Measurements from ENCODE around the gene CCNYL1. TPM values are rescaled to one million over a fixed set of nuclear protein-coding genes. Genes with fewer than 3 reads are reported as not detected.

Gene CCNYL1
- total RNA-seq, 1 donor from 2014 or later = 11.9 TPM

DNA sequence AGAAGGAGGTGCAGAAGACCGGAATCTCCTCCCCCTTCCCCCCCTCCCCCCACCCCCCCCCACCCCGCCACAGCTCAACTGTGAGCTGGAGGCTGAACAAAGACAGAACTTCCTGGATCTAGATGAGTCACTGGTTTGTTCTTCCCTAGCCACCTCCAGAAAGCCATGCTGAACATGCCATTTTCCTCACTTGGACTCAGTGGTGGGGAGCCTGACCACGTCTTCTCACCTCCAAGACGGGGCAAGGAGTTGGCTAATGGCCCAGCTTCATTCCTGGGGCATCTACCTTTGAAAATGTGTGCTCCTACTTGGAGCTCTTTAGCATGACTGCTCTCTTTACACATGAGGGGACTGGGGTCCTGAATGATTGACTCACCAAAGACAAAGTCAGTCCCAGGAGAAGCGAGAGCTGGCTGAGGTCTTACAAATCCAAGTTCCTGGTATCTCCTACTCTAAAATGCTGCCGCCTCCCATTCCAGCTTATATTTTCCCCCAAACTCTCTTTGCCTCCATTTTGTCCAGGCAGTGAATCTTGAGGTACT is 80.9 kb downstream of the CCNYL1 start:
- Mint-ChIP-seq H3K36me3 (no peaks in the 10 kb centered on the region), H3K27me3 (ENCODE audit: low read depth) (no peaks in the 10 kb centered on the region), H3K27ac (no peak overlapping the region), H3K4me1 (peaks cover 10% of the 10 kb centered on the region), H3K4me3 (no peak overlapping the region), H3K9me3 (no peaks in the 10 kb centered on the region)
- TF ChIP-seq, protein P1, sequence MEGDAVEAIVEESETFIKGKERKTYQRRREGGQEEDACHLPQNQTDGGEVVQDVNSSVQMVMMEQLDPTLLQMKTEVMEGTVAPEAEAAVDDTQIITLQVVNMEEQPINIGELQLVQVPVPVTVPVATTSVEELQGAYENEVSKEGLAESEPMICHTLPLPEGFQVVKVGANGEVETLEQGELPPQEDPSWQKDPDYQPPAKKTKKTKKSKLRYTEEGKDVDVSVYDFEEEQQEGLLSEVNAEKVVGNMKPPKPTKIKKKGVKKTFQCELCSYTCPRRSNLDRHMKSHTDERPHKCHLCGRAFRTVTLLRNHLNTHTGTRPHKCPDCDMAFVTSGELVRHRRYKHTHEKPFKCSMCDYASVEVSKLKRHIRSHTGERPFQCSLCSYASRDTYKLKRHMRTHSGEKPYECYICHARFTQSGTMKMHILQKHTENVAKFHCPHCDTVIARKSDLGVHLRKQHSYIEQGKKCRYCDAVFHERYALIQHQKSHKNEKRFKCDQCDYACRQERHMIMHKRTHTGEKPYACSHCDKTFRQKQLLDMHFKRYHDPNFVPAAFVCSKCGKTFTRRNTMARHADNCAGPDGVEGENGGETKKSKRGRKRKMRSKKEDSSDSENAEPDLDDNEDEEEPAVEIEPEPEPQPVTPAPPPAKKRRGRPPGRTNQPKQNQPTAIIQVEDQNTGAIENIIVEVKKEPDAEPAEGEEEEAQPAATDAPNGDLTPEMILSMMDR (IDR thresholded peaks at IDR 0.05; ENCODE audit: unreplicated experiment) = no peak
- DNase-seq (ENCODE audit: low spot score in 2 of 2, unreplicated experiment in 2 of 2) = no peak

DNA sequence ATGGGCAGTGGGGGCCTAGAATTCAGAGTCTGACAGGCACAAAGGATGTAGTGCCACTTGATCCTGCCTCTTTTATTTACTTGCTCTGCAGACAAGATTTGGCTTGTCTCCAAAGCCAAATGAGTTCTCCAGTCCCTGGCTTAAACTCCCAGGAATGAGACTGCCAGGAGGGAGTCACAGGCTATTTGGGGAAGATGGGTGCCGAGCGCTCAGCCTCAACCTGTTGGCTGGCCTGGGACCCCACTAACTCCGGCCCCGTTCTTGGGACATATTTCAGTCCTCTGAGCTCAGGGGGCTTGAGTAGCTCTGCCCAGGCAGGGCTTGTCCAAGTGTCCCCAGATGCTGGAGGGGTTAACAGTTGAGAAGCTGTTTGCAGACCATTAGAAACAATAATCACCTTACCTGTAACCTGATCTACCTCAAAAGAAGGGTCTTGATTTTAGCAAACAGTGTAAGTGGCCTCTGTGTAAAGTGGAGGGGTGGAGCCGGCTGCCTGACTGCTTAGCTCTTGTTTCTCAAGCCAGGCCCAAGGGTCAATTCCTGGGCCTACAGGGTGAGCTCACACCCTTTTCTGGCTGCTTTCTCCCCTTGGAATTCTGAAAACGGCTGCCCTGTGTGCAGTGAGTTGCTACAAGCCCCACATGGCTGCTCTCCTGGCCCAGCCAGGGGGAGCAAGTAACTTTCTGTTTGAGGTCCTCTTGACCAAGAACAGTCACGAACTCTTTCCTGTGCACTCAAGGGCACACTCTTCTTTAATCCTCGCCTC is 85.3 kb downstream of the CCNYL1 start:
- TF ChIP-seq, protein P1 (IDR thresholded peaks at IDR 0.05; ENCODE audit: unreplicated experiment) = no peak
- H3K4me3 Mint-ChIP-seq = no peak overlapping the region
- H3K27me3 Mint-ChIP-seq (ENCODE audit: low read depth) = no peaks in the 10 kb centered on the region
- H3K9me3 Mint-ChIP-seq = no peaks in the 10 kb centered on the region
- peaks cover 11% of the 10 kb centered on the region for H3K4me1 Mint-ChIP-seq
- no peak for DNase-seq (ENCODE audit: low spot score in 2 of 2, unreplicated experiment in 2 of 2)
- H3K36me3 Mint-ChIP-seq = no peaks in the 10 kb centered on the region
- H3K27ac Mint-ChIP-seq = peak overlapping the region; percentile 75

DNA sequence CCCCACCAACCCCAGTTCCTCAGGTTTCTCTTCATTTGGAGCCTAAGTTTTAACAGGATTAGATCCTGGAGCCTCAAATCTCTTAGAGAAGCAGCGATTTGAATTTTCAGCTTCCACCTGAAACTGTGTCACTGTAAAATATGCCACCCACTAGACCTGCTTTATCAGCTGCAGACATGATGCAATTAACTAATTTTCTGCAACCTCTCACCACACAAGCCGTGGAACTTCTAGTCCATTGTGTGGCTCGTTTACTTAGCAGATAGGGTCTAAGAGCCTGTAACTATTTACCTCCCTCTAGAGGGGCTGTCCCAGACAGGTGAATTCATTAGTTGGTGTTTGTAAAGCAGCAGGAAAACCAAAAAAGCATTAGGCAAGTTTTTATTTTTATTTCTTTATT is 89.8 kb downstream of the CCNYL1 start:
- Mint-ChIP-seq H3K27me3 (ENCODE audit: low read depth) (no peaks in the 10 kb centered on the region), H3K27ac (no peak overlapping the region), H3K4me1 (peaks cover 11% of the 10 kb centered on the region), H3K36me3 (no peaks in the 10 kb centered on the region), H3K4me3 (no peak overlapping the region), H3K9me3 (no peaks in the 10 kb centered on the region)
- TF ChIP-seq, protein P1 (IDR thresholded peaks at IDR 0.05; ENCODE audit: unreplicated experiment) = no peak
- no peak for DNase-seq (ENCODE audit: low spot score in 2 of 2, unreplicated experiment in 2 of 2)

DNA sequence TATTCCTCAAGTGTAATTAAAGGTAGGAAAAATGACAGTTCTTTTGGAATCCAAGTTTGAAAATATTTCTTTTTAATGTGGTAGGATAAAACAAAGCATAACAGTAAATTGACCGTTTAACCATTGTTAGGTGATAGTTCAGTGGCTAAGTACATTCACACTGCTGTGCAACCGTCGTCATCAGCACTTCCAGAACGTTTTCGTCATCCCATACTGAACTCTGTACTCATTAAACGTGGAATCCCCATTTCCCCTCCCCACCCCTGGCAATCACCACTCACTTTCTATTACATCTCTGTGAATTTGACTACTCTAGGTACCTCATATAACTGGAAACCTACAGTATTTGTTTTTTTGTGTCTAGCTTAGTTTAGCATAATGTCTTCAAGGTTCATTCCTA is 91.2 kb downstream of the CCNYL1 start:
- Mint-ChIP-seq H3K4me1 (no peaks in the 10 kb centered on the region), H3K27ac (no peak overlapping the region), H3K36me3 (no peaks in the 10 kb centered on the region), H3K4me3 (no peak overlapping the region), H3K27me3 (ENCODE audit: low read depth) (no peaks in the 10 kb centered on the region), H3K9me3 (no peaks in the 10 kb centered on the region)
- TF ChIP-seq, protein P1 (IDR thresholded peaks at IDR 0.05; ENCODE audit: unreplicated experiment) = no peak
- no peak for DNase-seq (ENCODE audit: low spot score in 2 of 2, unreplicated experiment in 2 of 2)

Other genes starting within 250 kb of the CCNYL1 start
- gene CREB1, start 181.7 kb upstream of the CCNYL1 start, total RNA-seq = 88.9 to 111 TPM (median 97.0 TPM) in 3 replicates
- gene METTL21A, start 86.2 kb upstream of the CCNYL1 start, total RNA-seq = 18.6 to 20.8 TPM (median 20.3 TPM) in 3 replicates
- gene FZD5, start 58.3 kb downstream of the CCNYL1 start, total RNA-seq = 1.9 to 2.1 TPM (median 1.9 TPM) in 3 replicates

Data from mesothelial cell of epicardium (in vitro differentiated cells).